HepG2 (cell line): ENCODE measurements around the gene APOL4. TPM values are rescaled to one million over a fixed set of nuclear protein-coding genes. Genes with fewer than 3 reads are reported as not detected.

Experiments
- SATB2 ChIP-seq: sonication (generic); formaldehyde crosslinking; IDR thresholded peaks from 2 replicates; pipeline ENCODE4 v1.5.0; 2020; ENCODE audit warnings: missing genetic modification reagents
- SP5 ChIP-seq: IDR thresholded peaks from 2 replicates; pipeline ENCODE4 v1.6.1; 2016; ENCODE audit warnings: low read depth, borderline replicate concordance
- SRF ChIP-seq: IDR thresholded peaks from 2 replicates; pipeline ENCODE4 v1.6.1; 2011; ENCODE audit warnings: mild to moderate bottlenecking, low read depth, low read length, moderate library complexity
- ZBTB40 ChIP-seq, 2 experiments: fragments of 450-650 bp in 1 of 2; sonication (generic) in 1 of 2; formaldehyde crosslinking in 1 of 2; IDR thresholded peaks; 2 replicates each; pipeline versions ENCODE4 v1.6.1 to v1.8.0; 2016 to 2022; ENCODE audit warnings: antibody characterized with exemption in 1 of 2, mild to moderate bottlenecking in 1 of 2, missing genetic modification reagents in 1 of 2
- ZNF556 ChIP-seq: sonication (generic); formaldehyde crosslinking; IDR thresholded peaks from 2 replicates; pipeline ENCODE4 v1.4.0; 2020; ENCODE audit warnings: mild to moderate bottlenecking, missing genetic modification reagents, borderline replicate concordance
- ZNF580 ChIP-seq: IDR thresholded peaks from 2 replicates; pipeline ENCODE4 v1.6.1; 2016; ENCODE audit warnings: low read depth, borderline replicate concordance
- ZNF761 ChIP-seq: sonication (generic); formaldehyde crosslinking; conservative IDR thresholded peaks from 2 replicates; pipeline ENCODE4 v1.4.0; 2020; ENCODE audit warnings: mild to moderate bottlenecking, missing genetic modification reagents
- ZSCAN31 ChIP-seq: sonication (generic); formaldehyde crosslinking; IDR thresholded peaks from 2 replicates; pipeline ENCODE4 v1.5.0; 2020; ENCODE audit warnings: low read depth, mild to moderate bottlenecking, missing genetic modification reagents
- polyA plus RNA-seq, 8 experiments: library from polyadenylated mRNA; depleted of rRNA in 3 of 8; stranded (reverse) in 7 of 8; unstranded in 1 of 8; fragments of >200 nt; fragmentation: Illumina TruSeq in 4 of 8; extraction: Trizol in 4 of 8; gene quantifications; 2 replicates each; pipeline versions ENCODE4 v1.2.1 to v1.2.3, GENCODE V29; 2011 to 2016; ENCODE audit warnings: low read depth in 4 of 8, missing spikeins in 1 of 8, mixed read lengths in 1 of 8; ENCODE audit not compliant: insufficient read depth in 1 of 8
- total RNA-seq, 5 experiments: library from RNA; depleted of rRNA; stranded (reverse); fragments of >200 nt; fragmentation: Illumina TruSeq; extraction: Trizol; gene quantifications; 2 replicates each; pipeline ENCODE4 v1.2.3, GENCODE V29; 2016; ENCODE audit warnings: low read depth in 1 of 5

Gene APOL4
- total and polyA plus RNA-seq, 2 of the 13 experiments (the other 11 are each of a cell fraction or from before 2014, with no cell fraction given), result 0.77 to 2.8 TPM

GRCh38 chr22:36239401-36240171, 38.0 kb upstream of the APOL4 start, which contains the start of gene APOL2 (continued):
- TF ChIP-seq ZBTB40 (IDR thresholded peaks at IDR 0.05) (no peak), ZBTB40 (CRISPR knock-in tag; IDR thresholded peaks at IDR 0.05) (no peak), ZNF556 (CRISPR knock-in tag) (0 out of 2 replicates have a peak, but pooled peaks have one; percentile 25), SATB2 (CRISPR knock-in tag) (no peak), ZNF761 (0 out of 2 replicates have a peak, but pooled peaks have one; percentile 48), ZSCAN31 (CRISPR knock-in tag) (no peak), SRF (no peak), SP5 (CRISPR knock-in tag) (no peak), ZNF580 (CRISPR knock-in tag) (peak; percentile 80)
